Measurements from ENCODE around the gene ZSWIM6.

- no peak for TF ChIP-seq CTCF (conservative IDR thresholded peaks at IDR 0.05; ENCODE audit: low read depth in 2 of 2)
- TF ChIP-seq NANOG (IDR thresholded peaks at IDR 0.05; ENCODE audit: borderline replicate concordance), result no peak
- no peak for TF ChIP-seq REST (IDR thresholded peaks at IDR 0.05; ENCODE audit: unreplicated experiment)
- no peak for TF ChIP-seq POLR2AphosphoS5 (IDR thresholded peaks at IDR 0.05; ENCODE audit: low read depth)
- TF ChIP-seq STAT1 (IDR thresholded peaks at IDR 0.05; ENCODE audit: unreplicated experiment), result no peak
- no peak for TF ChIP-seq CREB1 (CRISPR knock-in tag; IDR thresholded peaks at IDR 0.05; ENCODE audit: low read depth)
- TF ChIP-seq ZNF114 (CRISPR knock-in tag; IDR thresholded peaks at IDR 0.05), result no peak
- no peak for TF ChIP-seq EZH2phosphoT487 (IDR thresholded peaks at IDR 0.05; ENCODE audit: unreplicated experiment)
- no peak for TF ChIP-seq ZNF331 (CRISPR knock-in tag; IDR thresholded peaks at IDR 0.05; ENCODE audit: low read depth)
- TF ChIP-seq JUNB (IDR thresholded peaks at IDR 0.05; ENCODE audit: unreplicated experiment), result no peak
- no peak for TF ChIP-seq EZH2 (IDR thresholded peaks at IDR 0.05; ENCODE audit: low read depth, unreplicated experiment)
Measured at GRCh38 chr5:61431923-61432620, 100.0 kb downstream of the ZSWIM6 start.

Measured in GM23338 (cell line).